GM19025 (cell line): Measurements from ENCODE around the gene KIAA1671.

Experiments
- ATAC-seq: cut with Tn5 transposase; IDR thresholded peaks from one replicate; pipeline ENCODE4 v1.9.1; 2021; ENCODE audit warnings: mild to moderate bottlenecking, low read depth, moderate library complexity; ENCODE audit not compliant: unreplicated experiment

KIAA1671 gene

GRCh38 chr22:25061605-25062376, 109.3 kb downstream of the KIAA1671 start:
- no peak for ATAC-seq

DNA sequence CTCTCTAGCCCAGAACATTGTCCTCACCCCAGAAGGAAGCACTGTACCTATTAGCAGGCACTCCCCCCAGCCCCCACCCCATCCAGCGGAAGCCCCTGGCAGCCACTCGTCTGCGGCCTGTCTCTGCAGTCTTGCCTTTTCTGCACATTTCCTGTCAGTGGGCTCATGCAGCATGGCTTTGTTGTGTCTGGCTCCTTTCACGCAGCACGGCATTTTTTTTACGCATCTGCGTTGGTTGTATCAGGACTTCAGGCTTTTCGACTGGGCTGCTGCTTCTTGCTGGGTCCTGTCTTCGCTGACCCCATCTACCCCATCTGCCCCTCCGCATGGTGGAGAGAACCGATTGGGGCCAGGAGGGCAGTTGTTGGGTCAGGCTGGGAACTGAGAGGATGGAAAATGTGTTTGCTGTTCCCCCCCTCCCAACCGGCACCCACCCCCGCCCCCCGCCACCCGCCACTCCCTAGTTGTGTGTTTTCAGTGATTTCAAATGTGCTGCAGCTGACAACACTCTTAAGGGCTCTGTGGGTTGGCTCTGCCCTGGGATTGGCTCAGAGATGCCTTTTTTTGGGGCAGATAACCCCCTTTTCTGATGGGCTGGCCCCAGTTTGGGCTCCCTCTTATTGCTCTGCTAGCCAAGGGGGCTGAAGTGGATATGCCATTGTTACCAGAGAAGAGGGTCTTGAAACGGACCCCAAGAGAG, 110.0 kb downstream of the KIAA1671 start:
- ATAC-seq: no peak

GRCh38 chr22:25064894-25065560, 112.5 kb downstream of the KIAA1671 start:
- no peak for ATAC-seq

GRCh38 chr22:25066861-25067435, 114.4 kb downstream of the KIAA1671 start:
- no peak for ATAC-seq

DNA sequence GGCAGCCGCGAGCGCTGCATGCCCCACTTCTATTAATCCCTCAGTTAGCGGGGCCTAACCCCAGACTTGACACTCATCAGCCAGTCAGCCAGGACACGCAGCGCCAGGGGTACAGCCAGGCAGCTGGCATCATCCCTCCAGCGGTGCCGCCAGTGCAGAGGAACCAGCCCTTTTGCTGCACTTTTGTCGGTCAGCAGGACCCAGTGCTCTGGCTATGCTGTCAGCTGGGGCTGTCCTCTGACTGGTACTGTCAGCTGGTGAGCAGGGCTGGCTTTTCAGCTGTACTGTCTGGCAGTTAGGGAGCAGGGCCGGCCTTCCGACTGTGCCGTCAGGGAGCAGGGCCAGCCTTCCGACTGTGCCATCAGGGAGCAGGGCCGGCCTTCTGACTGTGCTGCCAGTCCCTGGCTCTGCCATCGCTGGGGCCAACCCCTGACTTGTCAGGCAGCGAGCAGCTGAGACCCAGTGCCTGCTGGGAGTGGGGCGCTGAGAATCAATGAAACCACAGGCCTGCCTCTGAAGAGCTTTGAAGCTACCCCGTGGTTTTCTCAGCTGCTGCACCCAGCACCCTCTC, 115.4 kb downstream of the KIAA1671 start:
- ATAC-seq: no peak

GRCh38 chr22:25068707-25069106, 116.2 kb downstream of the KIAA1671 start:
- ATAC-seq: no peak

DNA sequence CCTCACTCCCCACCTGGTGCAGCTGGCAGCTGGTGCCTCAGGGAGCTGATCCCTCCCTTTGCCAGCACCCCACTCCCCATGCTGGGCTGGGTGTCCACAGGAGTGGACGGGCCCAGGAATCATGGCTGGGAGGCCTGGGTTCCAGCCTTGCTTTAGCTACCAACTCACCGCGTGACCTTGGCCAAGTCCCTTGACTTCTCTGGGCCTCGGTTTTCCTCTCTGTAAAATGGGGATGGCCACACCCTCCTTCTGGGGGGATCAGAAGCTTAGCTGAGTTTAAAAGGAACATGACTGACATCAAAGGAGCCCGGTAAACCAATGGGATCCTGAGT, 116.9 kb downstream of the KIAA1671 start:
- no peak for ATAC-seq

GRCh38 chr22:25069758-25070481, 117.4 kb downstream of the KIAA1671 start:
- no peak for ATAC-seq

GRCh38 chr22:25070956-25071355, 118.4 kb downstream of the KIAA1671 start:
- ATAC-seq: no peak

- no peak for ATAC-seq
Measured at GRCh38 chr22:25071720-25072119, 119.2 kb downstream of the KIAA1671 start.

DNA sequence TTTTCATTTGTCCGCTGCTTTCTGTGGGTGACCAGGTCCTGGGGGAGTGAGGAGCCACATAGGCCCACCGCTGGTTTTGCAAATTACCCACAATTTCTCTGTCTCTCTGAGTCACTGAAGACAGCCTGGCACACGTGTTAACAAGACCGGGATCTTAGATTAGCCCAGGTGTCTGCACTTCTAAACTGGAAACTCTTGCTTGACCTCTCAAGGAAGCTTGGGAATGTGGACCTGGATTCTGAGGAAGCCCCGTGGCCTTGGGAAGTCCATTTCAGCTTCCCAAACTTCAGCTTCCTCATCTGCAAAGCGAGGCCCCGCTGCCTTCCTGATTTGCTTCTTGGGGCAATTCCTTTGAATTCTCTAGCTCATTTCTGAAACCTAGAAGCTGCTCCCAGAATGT, 119.9 kb downstream of the KIAA1671 start:
- ATAC-seq: no peak

- ATAC-seq: no peak
Measured at GRCh38 chr22:25076336-25076735, 123.8 kb downstream of the KIAA1671 start.

DNA sequence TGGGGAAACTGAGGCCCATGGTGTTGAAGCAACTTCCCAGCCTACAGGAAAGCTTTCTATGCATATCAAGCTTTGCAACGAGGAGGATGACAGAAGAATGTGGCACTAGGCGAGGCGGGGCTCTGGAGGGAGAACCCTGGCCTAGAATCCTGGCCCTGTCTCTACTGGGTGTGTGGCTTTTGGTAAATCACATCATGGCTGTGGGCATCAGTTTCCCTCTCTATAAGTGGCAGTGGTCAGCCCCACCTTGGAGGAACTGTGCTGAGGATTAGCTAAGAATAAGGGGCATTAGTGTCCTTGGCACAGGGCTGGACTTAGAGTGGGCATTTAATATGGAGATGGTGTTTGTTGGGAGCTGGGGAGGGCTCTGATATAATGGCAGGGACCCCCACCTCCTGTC, 124.5 kb downstream of the KIAA1671 start:
- ATAC-seq: no peak

GRCh38 chr22:25077964-25078363, 125.4 kb downstream of the KIAA1671 start:
- ATAC-seq: no peak

GRCh38 chr22:25078591-25078990, 126.1 kb downstream of the KIAA1671 start:
- no peak for ATAC-seq

DNA sequence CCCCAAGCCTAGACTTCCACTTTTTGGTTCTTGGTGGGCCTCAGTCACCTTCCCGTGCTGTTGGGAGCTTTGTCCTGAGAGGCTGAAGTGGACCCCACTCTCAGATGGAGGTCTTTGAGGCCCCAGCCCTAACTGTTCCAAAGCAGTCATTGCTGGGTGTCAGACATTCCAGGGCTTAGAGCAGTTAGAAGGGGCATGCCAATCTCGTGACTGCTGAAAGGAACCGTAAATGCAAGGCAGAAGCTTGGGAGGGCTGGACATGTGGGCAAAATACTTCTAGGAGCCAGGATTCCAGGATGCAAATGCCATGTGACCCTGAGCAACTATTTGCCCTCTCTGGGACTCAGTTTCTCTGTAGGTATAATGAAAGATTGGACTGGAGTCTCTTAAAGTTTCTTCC, 128.3 kb downstream of the KIAA1671 start:
- no peak for ATAC-seq

- ATAC-seq: no peak
Measured at GRCh38 chr22:25081409-25081824, 128.9 kb downstream of the KIAA1671 start.

GRCh38 chr22:25082096-25082495, 129.6 kb downstream of the KIAA1671 start:
- no peak for ATAC-seq

DNA sequence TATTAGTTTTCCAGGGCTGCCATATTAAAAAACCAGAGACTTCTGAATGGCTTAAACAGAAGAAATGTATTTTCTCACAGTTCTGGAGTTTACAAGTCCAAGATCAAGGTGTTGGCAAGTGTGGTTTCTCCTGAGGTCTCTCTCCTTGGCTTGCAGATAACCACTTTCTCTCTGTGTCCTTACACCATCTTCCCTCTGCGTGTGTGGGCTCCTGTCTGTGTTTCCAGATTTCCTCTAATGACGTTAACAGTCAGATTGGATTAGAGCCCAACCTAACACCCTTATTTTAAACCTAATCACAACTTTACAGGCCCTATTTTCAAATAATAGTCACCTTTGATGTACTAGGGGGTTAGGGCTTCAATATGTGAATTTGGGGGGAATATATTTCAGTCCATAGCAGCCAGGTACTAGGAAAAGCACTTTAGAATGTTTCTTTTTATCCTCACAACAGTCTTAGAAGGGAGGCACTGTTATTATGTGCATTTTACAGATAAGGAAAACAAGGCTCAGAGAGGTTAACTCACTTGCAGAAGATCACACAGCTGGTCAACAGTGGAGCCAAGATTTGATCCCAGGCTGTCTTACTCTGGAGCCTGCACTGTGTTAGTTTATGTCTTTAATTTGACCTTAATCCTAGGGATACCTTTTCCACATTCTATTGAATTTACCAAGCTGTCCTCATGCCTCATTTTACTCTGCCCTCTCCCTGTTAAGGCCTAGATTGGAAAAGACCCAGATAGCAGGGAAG, 130.7 kb downstream of the KIAA1671 start:
- no peak for ATAC-seq

GRCh38 chr22:25083807-25084200, 131.3 kb downstream of the KIAA1671 start:
- no peak for ATAC-seq
